HepG2 (cell line): ENCODE results near the gene CSNK1D. TPM values are rescaled to one million over a fixed set of nuclear protein-coding genes. Genes with fewer than 3 reads are reported as not detected.

Experiments
- RNF2 ChIP-seq: fragments of 450-650 bp; conservative IDR thresholded peaks from 2 replicates; pipeline ENCODE4 v1.6.1; 2016; ENCODE audit warnings: low read depth
- polyA plus RNA-seq, 8 experiments: library from polyadenylated mRNA; depleted of rRNA in 3 of 8; stranded (reverse) in 7 of 8; unstranded in 1 of 8; fragments of >200 nt; fragmentation: Illumina TruSeq in 4 of 8; extraction: Trizol in 4 of 8; gene quantifications; 2 replicates each; pipeline versions ENCODE4 v1.2.1 to v1.2.3, GENCODE V29; 2011 to 2016; ENCODE audit warnings: low read depth in 4 of 8, missing spikeins in 1 of 8, mixed read lengths in 1 of 8; ENCODE audit not compliant: insufficient read depth in 1 of 8
- total RNA-seq, 5 experiments: library from RNA; depleted of rRNA; stranded (reverse); fragments of >200 nt; fragmentation: Illumina TruSeq; extraction: Trizol; gene quantifications; 2 replicates each; pipeline ENCODE4 v1.2.3, GENCODE V29; 2016; ENCODE audit warnings: low read depth in 1 of 5
- TF ChIP-seq, protein P1 (sequence below), 2 experiments: sonication (generic) in 1 of 2; formaldehyde crosslinking in 1 of 2; IDR thresholded peaks; 2 replicates each; pipeline versions ENCODE4 v1.4.0 to v1.6.1; 2016 to 2020; ENCODE audit warnings: borderline replicate concordance in 1 of 2, low read depth in 1 of 2, mild to moderate bottlenecking in 1 of 2, missing genetic modification reagents in 1 of 2
- TF ChIP-seq, protein P2 (sequence below): sonication (generic); formaldehyde crosslinking; IDR thresholded peaks from 2 replicates; pipeline ENCODE4 v1.4.0; 2020; ENCODE audit warnings: missing genetic modification reagents
- TF ChIP-seq, protein P3 (sequence below): sonication (generic); formaldehyde crosslinking; IDR thresholded peaks from 2 replicates; pipeline ENCODE4 v1.4.0; 2020; ENCODE audit warnings: mild to moderate bottlenecking, missing genetic modification reagents
- TF ChIP-seq, protein P4 (sequence below), 2 experiments: sonication (generic) in 1 of 2; formaldehyde crosslinking in 1 of 2; IDR thresholded peaks; 2 replicates each; pipeline versions ENCODE4 v1.6.1 to v1.9.0; 2014 to 2022; ENCODE audit warnings: antibody characterized with exemption in 1 of 2, borderline replicate concordance in 1 of 2, inconsistent platforms in 1 of 2, low read depth in 1 of 2, missing genetic modification reagents in 1 of 2
- TF ChIP-seq, protein P5 (sequence below): sonication (generic); formaldehyde crosslinking; IDR thresholded peaks from 2 replicates; pipeline ENCODE4 v1.8.0; 2022; ENCODE audit warnings: low read depth, missing genetic modification reagents

Gene CSNK1D
- total and polyA plus RNA-seq, 2 of the 13 experiments (the other 11 are each of a cell fraction or from before 2014, with no cell fraction given): 31.5 to 128 TPM

DNA sequence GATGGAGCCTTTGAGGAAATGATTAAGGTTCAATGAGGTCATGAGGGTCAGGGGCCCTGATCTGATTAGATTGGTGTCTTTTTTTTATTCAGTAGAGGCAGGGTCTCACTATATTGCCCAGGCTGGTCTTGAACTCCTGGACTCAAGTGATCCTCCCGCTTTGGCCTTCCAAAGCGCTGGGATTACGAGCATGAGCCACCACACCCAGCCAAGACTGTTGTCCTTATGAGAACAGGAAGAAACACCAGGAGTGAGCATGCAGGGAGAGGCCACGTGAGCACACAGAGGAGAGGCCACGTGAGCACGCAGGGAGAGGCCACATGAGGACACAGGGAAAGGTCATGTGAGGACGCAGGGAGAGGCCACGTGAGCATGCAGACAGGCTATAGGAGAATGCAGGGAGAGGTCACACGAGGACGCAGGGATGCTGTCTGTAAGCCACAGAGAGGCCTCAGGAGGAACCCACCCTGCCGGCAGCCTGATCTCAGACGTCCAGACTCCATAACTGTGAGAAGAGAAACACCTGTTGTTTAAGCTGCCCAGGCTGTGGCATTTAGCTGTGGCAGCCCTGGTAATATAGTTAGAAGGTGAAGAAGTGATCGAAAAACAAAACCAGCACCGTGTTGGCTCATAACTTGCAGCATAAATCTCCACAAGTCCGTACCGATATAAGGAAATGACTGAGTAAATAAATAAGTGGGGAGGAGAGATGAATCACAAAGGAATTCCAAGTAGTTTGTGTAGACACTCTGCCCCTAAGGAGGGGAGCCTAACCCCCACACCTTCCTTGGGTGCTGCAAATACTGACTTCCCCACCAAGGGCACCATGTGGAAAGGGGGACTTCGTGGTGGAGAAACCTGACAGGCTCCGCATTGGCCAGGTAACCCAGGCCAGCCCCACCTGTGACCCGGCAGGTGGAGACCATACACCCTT lies 14.6 kb upstream of the CSNK1D start (continued):
- TF ChIP-seq, protein P1, sequence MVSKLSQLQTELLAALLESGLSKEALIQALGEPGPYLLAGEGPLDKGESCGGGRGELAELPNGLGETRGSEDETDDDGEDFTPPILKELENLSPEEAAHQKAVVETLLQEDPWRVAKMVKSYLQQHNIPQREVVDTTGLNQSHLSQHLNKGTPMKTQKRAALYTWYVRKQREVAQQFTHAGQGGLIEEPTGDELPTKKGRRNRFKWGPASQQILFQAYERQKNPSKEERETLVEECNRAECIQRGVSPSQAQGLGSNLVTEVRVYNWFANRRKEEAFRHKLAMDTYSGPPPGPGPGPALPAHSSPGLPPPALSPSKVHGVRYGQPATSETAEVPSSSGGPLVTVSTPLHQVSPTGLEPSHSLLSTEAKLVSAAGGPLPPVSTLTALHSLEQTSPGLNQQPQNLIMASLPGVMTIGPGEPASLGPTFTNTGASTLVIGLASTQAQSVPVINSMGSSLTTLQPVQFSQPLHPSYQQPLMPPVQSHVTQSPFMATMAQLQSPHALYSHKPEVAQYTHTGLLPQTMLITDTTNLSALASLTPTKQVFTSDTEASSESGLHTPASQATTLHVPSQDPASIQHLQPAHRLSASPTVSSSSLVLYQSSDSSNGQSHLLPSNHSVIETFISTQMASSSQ (IDR thresholded peaks at IDR 0.05; ENCODE audit: low read depth): 0 out of 2 replicates have a peak, but pooled peaks have one; percentile 33
- TF ChIP-seq, protein P1 (CRISPR knock-in tag; IDR thresholded peaks at IDR 0.05; ENCODE audit: borderline replicate concordance): peak; percentile 83
- TF ChIP-seq, protein P2, sequence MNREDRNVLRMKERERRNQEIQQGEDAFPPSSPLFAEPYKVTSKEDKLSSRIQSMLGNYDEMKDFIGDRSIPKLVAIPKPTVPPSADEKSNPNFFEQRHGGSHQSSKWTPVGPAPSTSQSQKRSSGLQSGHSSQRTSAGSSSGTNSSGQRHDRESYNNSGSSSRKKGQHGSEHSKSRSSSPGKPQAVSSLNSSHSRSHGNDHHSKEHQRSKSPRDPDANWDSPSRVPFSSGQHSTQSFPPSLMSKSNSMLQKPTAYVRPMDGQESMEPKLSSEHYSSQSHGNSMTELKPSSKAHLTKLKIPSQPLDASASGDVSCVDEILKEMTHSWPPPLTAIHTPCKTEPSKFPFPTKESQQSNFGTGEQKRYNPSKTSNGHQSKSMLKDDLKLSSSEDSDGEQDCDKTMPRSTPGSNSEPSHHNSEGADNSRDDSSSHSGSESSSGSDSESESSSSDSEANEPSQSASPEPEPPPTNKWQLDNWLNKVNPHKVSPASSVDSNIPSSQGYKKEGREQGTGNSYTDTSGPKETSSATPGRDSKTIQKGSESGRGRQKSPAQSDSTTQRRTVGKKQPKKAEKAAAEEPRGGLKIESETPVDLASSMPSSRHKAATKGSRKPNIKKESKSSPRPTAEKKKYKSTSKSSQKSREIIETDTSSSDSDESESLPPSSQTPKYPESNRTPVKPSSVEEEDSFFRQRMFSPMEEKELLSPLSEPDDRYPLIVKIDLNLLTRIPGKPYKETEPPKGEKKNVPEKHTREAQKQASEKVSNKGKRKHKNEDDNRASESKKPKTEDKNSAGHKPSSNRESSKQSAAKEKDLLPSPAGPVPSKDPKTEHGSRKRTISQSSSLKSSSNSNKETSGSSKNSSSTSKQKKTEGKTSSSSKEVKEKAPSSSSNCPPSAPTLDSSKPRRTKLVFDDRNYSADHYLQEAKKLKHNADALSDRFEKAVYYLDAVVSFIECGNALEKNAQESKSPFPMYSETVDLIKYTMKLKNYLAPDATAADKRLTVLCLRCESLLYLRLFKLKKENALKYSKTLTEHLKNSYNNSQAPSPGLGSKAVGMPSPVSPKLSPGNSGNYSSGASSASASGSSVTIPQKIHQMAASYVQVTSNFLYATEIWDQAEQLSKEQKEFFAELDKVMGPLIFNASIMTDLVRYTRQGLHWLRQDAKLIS (CRISPR knock-in tag): 0 out of 2 replicates have a peak, but pooled peaks have one; percentile 42
- TF ChIP-seq, protein P3, sequence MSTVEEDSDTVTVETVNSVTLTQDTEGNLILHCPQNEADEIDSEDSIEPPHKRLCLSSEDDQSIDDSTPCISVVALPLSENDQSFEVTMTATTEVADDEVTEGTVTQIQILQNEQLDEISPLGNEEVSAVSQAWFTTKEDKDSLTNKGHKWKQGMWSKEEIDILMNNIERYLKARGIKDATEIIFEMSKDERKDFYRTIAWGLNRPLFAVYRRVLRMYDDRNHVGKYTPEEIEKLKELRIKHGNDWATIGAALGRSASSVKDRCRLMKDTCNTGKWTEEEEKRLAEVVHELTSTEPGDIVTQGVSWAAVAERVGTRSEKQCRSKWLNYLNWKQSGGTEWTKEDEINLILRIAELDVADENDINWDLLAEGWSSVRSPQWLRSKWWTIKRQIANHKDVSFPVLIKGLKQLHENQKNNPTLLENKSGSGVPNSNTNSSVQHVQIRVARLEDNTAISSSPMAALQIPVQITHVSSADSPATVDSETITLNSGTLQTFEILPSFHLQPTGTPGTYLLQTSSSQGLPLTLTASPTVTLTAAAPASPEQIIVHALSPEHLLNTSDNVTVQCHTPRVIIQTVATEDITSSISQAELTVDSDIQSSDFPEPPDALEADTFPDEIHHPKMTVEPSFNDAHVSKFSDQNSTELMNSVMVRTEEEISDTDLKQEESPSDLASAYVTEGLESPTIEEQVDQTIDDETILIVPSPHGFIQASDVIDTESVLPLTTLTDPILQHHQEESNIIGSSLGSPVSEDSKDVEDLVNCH (CRISPR knock-in tag): no peak
- peak; percentile 97 for TF ChIP-seq RNF2
- TF ChIP-seq, protein P4, sequence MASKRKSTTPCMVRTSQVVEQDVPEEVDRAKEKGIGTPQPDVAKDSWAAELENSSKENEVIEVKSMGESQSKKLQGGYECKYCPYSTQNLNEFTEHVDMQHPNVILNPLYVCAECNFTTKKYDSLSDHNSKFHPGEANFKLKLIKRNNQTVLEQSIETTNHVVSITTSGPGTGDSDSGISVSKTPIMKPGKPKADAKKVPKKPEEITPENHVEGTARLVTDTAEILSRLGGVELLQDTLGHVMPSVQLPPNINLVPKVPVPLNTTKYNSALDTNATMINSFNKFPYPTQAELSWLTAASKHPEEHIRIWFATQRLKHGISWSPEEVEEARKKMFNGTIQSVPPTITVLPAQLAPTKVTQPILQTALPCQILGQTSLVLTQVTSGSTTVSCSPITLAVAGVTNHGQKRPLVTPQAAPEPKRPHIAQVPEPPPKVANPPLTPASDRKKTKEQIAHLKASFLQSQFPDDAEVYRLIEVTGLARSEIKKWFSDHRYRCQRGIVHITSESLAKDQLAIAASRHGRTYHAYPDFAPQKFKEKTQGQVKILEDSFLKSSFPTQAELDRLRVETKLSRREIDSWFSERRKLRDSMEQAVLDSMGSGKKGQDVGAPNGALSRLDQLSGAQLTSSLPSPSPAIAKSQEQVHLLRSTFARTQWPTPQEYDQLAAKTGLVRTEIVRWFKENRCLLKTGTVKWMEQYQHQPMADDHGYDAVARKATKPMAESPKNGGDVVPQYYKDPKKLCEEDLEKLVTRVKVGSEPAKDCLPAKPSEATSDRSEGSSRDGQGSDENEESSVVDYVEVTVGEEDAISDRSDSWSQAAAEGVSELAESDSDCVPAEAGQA (IDR thresholded peaks at IDR 0.05; ENCODE audit: low read depth): peak; percentile 66
- TF ChIP-seq, protein P4 (CRISPR knock-in tag; IDR thresholded peaks at IDR 0.05; ENCODE audit: borderline replicate concordance): no peak
- TF ChIP-seq, protein P5, sequence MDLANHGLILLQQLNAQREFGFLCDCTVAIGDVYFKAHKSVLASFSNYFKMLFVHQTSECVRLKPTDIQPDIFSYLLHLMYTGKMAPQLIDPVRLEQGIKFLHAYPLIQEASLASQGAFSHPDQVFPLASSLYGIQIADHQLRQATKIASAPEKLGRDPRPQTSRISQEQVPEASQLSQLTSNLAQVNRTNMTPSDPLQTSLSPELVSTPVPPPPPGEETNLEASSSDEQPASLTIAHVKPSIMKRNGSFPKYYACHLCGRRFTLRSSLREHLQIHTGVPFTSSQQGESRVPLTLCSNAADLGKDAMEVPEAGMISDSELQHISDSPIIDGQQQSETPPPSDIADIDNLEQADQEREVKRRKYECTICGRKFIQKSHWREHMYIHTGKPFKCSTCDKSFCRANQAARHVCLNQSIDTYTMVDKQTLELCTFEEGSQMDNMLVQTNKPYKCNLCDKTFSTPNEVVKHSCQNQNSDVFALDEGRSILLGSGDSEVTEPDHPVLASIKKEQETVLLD (CRISPR knock-in tag): peak; percentile 57; the same call in 1 of the 2 replicates
